ENCODE results near the gene RPS15.

Gene RPS15

DNA sequence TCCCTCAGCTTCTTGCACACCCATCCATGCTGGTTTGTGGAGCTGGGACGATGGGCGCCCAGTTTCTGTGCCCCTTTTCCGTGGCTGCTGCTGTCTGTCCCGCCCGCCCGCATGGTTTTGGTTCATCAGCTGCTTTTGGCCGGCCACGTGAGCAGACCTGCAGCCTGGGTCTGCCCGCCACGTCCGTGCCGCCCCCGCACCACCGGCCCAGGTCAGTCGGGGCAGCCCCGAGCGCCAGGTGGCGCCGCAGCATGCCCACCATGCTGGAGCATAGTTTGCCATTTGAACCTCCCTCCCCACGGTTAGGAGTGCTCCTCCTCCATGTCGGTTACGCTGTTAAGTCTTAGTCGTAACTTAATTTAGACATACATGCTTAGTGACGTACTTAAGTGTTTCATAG lies 15.3 kb upstream of the RPS15 start:
- H3K79me2 ChIP-seq (ENCODE audit: control insufficient read depth, low read length), result peaks cover 83% of the 10 kb centered on the region
- no peaks in the 10 kb centered on the region; the same call in 1 of the 2 replicates for H4K20me1 ChIP-seq (ENCODE audit: control insufficient read depth, insufficient read depth, low read depth, low read length)

DNA sequence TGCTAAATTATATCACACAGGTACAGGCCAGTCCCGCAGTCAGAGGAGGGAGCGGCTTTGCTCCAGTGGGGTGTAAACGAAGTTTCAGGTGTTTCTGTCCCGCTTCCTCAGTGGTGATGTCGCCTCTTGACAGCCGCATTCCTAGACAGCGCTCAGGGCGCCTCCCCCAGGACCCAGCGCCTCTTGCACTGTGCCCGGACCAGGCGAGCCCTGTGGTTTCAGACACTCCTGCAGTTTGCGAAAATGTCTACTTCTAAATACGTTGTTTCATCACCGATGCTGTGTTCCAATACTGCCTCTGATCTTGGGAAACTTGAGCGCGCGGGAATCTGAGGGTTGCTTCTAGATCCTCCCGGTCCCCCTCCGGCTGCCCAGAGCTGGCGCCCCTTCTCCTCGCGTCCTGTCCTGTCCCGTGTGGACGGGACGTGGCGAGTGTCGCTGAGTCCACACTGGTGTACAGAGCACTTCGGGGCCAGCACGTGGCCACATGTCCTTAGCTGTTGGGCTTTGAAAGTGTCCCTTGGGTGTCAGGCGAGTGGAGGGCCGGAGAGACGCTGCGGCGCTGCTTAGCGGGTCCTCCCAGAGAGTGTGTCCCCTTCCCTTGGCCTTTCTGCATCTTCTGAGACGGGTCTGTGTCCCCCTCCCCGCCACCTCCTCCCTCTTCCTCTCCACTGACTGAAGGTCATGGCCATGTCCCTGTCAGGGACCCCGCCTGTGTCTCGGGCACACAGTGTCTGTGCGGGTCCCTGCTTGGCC lies 14.6 kb upstream of the RPS15 start:
- Histone ChIP-seq H3K4me2 (ENCODE audit: low read length) (no peak overlapping the region), H3K9me2 (replicated peaks; ENCODE audit: control insufficient read depth, low read length) (no peaks in the 10 kb centered on the region), H3K27ac (ENCODE audit: low read depth, low read length) (no peak overlapping the region), H3K79me2 (ENCODE audit: control insufficient read depth, low read length) (peaks cover 77% of the 10 kb centered on the region), H3K9me3 (ENCODE audit: control insufficient read depth, insufficient read depth, low read length) (no peaks in the 10 kb centered on the region), H3K27me3 (ENCODE audit: control insufficient read depth, low read length) (no peaks in the 10 kb centered on the region), H3K4me3 (ENCODE audit: low read length) (no peak overlapping the region), H3K4me1 (ENCODE audit: control insufficient read depth, low read length) (no peaks in the 10 kb centered on the region), H3K36me3 (ENCODE audit: control insufficient read depth, low read length) (peaks cover 95% of the 10 kb centered on the region), H4K20me1 (ENCODE audit: control insufficient read depth, insufficient read depth, low read depth, low read length) (no peaks in the 10 kb centered on the region; the same call in 1 of the 2 replicates), H3F3A (ENCODE audit: control insufficient read depth, insufficient read depth) (no peaks in the 10 kb centered on the region)
- no peak for TF ChIP-seq EZH2phosphoT487 (IDR thresholded peaks at IDR 0.05; ENCODE audit: borderline replicate concordance, low read length)
- TF ChIP-seq, protein P1, sequence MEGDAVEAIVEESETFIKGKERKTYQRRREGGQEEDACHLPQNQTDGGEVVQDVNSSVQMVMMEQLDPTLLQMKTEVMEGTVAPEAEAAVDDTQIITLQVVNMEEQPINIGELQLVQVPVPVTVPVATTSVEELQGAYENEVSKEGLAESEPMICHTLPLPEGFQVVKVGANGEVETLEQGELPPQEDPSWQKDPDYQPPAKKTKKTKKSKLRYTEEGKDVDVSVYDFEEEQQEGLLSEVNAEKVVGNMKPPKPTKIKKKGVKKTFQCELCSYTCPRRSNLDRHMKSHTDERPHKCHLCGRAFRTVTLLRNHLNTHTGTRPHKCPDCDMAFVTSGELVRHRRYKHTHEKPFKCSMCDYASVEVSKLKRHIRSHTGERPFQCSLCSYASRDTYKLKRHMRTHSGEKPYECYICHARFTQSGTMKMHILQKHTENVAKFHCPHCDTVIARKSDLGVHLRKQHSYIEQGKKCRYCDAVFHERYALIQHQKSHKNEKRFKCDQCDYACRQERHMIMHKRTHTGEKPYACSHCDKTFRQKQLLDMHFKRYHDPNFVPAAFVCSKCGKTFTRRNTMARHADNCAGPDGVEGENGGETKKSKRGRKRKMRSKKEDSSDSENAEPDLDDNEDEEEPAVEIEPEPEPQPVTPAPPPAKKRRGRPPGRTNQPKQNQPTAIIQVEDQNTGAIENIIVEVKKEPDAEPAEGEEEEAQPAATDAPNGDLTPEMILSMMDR (IDR thresholded peaks at IDR 0.05; ENCODE audit: low read depth, low read length, poor library complexity, severe bottlenecking), result no peak

More for the DNA sequence above, 15.3 kb upstream of the RPS15 start:
- Histone ChIP-seq H3K9me3 (ENCODE audit: control insufficient read depth, insufficient read depth, low read length) (no peaks in the 10 kb centered on the region), H3K9me2 (replicated peaks; ENCODE audit: control insufficient read depth, low read length) (no peaks in the 10 kb centered on the region), H3K4me1 (ENCODE audit: control insufficient read depth, low read length) (no peaks in the 10 kb centered on the region), H3K4me3 (ENCODE audit: low read length) (no peak overlapping the region), H3F3A (ENCODE audit: control insufficient read depth, insufficient read depth) (no peaks in the 10 kb centered on the region), H3K36me3 (ENCODE audit: control insufficient read depth, low read length) (peaks cover 95% of the 10 kb centered on the region), H3K4me2 (ENCODE audit: low read length) (no peak overlapping the region), H3K27ac (ENCODE audit: low read depth, low read length) (no peak overlapping the region), H3K27me3 (ENCODE audit: control insufficient read depth, low read length) (no peaks in the 10 kb centered on the region)
- TF ChIP-seq EZH2phosphoT487 (IDR thresholded peaks at IDR 0.05; ENCODE audit: borderline replicate concordance, low read length), result no peak
- TF ChIP-seq, protein P1 (IDR thresholded peaks at IDR 0.05; ENCODE audit: low read depth, low read length, poor library complexity, severe bottlenecking), result no peak

DNA sequence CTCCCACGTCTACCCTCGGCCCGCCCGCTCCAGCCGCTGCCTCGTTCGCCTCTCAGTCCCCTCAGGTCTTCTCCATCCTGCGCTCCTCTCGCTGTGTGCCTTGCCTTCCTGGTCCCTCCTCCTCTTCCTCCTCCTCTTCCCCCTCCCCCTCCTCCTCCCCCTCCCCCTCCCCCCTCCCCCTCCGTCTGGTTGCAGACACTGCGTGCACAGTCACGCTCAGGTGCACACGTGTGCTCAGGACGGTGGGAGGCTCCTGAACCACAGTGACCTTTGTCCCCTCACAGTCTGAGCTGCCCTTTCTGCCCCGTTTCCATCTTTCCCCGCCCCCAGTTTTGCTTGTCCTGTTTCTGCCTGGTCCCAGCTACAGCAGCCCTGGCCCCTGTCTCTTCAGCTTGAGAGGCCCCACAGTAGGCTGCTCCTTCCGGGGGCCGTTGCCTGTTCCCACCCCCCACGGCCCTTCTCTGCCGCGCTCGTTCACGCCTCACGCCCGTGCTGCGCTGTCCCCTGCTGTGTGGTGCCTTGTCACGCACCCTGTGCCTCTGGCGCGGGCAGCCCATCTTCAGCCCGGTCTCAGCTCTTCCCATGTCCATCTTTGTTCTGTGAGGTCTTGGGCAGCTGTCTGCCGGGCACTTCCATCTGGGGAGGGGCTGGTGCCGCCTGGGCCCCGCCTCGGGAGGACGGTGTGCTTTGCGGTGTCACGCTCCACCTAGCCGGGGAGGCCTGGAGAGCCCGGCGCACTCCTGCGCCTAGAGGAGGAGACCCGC lies 13.8 kb upstream of the RPS15 start:
- no peaks in the 10 kb centered on the region for H3F3A ChIP-seq (ENCODE audit: control insufficient read depth, insufficient read depth)
- peaks cover 70% of the 10 kb centered on the region for H3K79me2 ChIP-seq (ENCODE audit: control insufficient read depth, low read length)
- H3K27me3 ChIP-seq (ENCODE audit: control insufficient read depth, low read length), result no peaks in the 10 kb centered on the region
- H3K36me3 ChIP-seq (ENCODE audit: control insufficient read depth, low read length), result peaks cover 95% of the 10 kb centered on the region
- H3K27ac ChIP-seq (ENCODE audit: low read depth, low read length), result no peak overlapping the region
- H3K9me3 ChIP-seq (ENCODE audit: control insufficient read depth, insufficient read depth, low read length), result no peaks in the 10 kb centered on the region
- no peaks in the 10 kb centered on the region for H3K9me2 ChIP-seq (replicated peaks; ENCODE audit: control insufficient read depth, low read length)
- TF ChIP-seq EZH2phosphoT487 (IDR thresholded peaks at IDR 0.05; ENCODE audit: borderline replicate concordance, low read length), result no peak
- TF ChIP-seq, protein P1 (IDR thresholded peaks at IDR 0.05; ENCODE audit: low read depth, low read length, poor library complexity, severe bottlenecking), result no peak
- H3K4me1 ChIP-seq (ENCODE audit: control insufficient read depth, low read length), result no peaks in the 10 kb centered on the region
- no peak overlapping the region for H3K4me2 ChIP-seq (ENCODE audit: low read length)
- no peaks in the 10 kb centered on the region; the same call in 1 of the 2 replicates for H4K20me1 ChIP-seq (ENCODE audit: control insufficient read depth, insufficient read depth, low read depth, low read length)
- H3K4me3 ChIP-seq (ENCODE audit: low read length), result no peak overlapping the region

Measured in DOHH2 (cell line).